Measurements from ENCODE around the gene XYLT1.

- no peak for TF ChIP-seq CTCF (IDR thresholded peaks at IDR 0.05)
- no peak for TF ChIP-seq POLR2A (IDR thresholded peaks at IDR 0.05)
Observed at GRCh38 chr16:17291289-17291688, 179.5 kb downstream of the XYLT1 start.
